ENCODE data around the gene GLI2.

Gene GLI2

GRCh38 chr2:120692691-120693090 is 43.0 kb upstream of the GLI2 start:
- TF ChIP-seq, protein P1, sequence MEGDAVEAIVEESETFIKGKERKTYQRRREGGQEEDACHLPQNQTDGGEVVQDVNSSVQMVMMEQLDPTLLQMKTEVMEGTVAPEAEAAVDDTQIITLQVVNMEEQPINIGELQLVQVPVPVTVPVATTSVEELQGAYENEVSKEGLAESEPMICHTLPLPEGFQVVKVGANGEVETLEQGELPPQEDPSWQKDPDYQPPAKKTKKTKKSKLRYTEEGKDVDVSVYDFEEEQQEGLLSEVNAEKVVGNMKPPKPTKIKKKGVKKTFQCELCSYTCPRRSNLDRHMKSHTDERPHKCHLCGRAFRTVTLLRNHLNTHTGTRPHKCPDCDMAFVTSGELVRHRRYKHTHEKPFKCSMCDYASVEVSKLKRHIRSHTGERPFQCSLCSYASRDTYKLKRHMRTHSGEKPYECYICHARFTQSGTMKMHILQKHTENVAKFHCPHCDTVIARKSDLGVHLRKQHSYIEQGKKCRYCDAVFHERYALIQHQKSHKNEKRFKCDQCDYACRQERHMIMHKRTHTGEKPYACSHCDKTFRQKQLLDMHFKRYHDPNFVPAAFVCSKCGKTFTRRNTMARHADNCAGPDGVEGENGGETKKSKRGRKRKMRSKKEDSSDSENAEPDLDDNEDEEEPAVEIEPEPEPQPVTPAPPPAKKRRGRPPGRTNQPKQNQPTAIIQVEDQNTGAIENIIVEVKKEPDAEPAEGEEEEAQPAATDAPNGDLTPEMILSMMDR (IDR thresholded peaks at IDR 0.05; ENCODE audit: extremely low read depth, insufficient read depth, missing control alignments): no peak
- in situ Hi-C loops (cut with MboI; ENCODE audit: low pct_unique_long_range_greater_than_20kb, low sequenced_read_pairs, unreplicated experiment): loop anchor here (25.0 kb wide), 1 partner anchor 395 kb away; no protein-coding TSS in a partner anchor
- no peak for DNase-seq (ENCODE audit: low spot score)

GRCh38 chr2:120693121-120693520 is 42.5 kb upstream of the GLI2 start:
- DNase-seq (ENCODE audit: low spot score): no peak
- TF ChIP-seq, protein P1 (IDR thresholded peaks at IDR 0.05; ENCODE audit: extremely low read depth, insufficient read depth, missing control alignments): no peak
- in situ Hi-C loops (cut with MboI; ENCODE audit: low pct_unique_long_range_greater_than_20kb, low sequenced_read_pairs, unreplicated experiment): loop anchor here (25.0 kb wide), 1 partner anchor 394 kb away; no protein-coding TSS in a partner anchor

- TF ChIP-seq, protein P1 (IDR thresholded peaks at IDR 0.05; ENCODE audit: extremely low read depth, insufficient read depth, missing control alignments): no peak
- in situ Hi-C loops (cut with MboI; ENCODE audit: low pct_unique_long_range_greater_than_20kb, low sequenced_read_pairs, unreplicated experiment): loop anchor here (25.0 kb wide), 1 partner anchor 393 kb away; no protein-coding TSS in a partner anchor
- no peak for DNase-seq (ENCODE audit: low spot score)
Measured at GRCh38 chr2:120694034-120694433, 41.6 kb upstream of the GLI2 start.

GRCh38 chr2:120697471-120697870 is 38.2 kb upstream of the GLI2 start:
- DNase-seq (ENCODE audit: low spot score): no peak
- in situ Hi-C loops (cut with MboI; ENCODE audit: low pct_unique_long_range_greater_than_20kb, low sequenced_read_pairs, unreplicated experiment): loop anchor here (25.0 kb wide), 1 partner anchor 390 kb away; no protein-coding TSS in a partner anchor
- TF ChIP-seq, protein P1 (IDR thresholded peaks at IDR 0.05; ENCODE audit: extremely low read depth, insufficient read depth, missing control alignments): no peak

DNA sequence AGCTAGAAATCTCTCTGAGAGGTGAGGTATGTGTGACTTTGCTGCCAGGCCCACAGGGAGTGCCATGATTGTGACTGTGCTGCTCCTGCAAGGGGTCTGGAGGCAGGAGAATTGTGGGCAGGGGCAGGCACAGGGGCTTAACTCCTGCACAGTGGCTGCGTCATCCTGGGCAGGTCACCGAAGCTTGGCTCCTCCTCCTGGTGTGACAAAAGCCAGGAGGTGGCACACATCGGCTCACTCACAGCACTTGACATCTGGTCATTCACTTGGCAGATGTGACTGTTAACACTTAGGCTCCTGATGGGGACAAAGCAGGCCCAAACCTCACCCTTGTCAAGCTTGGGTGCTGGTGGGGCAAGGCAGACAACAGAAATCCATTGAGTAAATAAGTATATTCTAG is 36.4 kb upstream of the GLI2 start:
- DNase-seq (ENCODE audit: low spot score): no peak
- in situ Hi-C loops (cut with MboI; ENCODE audit: low pct_unique_long_range_greater_than_20kb, low sequenced_read_pairs, unreplicated experiment): loop anchor here (25.0 kb wide), 1 partner anchor 388 kb away; no protein-coding TSS in a partner anchor
- TF ChIP-seq, protein P1 (IDR thresholded peaks at IDR 0.05; ENCODE audit: extremely low read depth, insufficient read depth, missing control alignments): no peak

DNA sequence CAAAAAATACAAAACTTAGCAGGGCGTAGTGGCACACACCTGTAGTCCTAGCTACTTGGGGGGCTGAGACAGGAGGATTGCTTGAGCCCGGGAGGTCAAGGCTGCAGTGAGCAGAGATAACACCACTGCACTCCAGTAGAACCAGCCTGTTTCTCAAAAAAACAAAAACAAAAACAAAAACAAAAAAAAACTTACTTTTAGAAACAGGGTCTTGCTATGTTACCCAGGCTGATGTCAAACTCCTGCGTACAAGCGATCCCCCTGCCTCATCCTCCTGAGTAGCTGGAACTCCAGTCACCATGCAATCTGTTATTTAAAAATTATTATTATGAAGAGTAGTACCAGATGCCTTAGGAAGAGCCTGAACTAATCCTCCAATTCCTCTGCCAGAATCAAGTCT is 35.0 kb upstream of the GLI2 start:
- no peak for DNase-seq (ENCODE audit: low spot score)
- in situ Hi-C loops (cut with MboI; ENCODE audit: low pct_unique_long_range_greater_than_20kb, low sequenced_read_pairs, unreplicated experiment): no loop called here
- TF ChIP-seq, protein P1 (IDR thresholded peaks at IDR 0.05; ENCODE audit: extremely low read depth, insufficient read depth, missing control alignments): no peak
